Mesenchymal stem cell (in vitro differentiated cells and primary cell): ENCODE measurements around the gene ACO2.

ENCODE experiments used
- DNase-seq: peaks from one replicate; pipeline ENCODE4 v3.0.0-alpha.2; 2013
- H2AFZ ChIP-seq: one replicate; pipeline ENCODE4 v1.6.1; 2013; ENCODE audit warnings: low read depth, mild to moderate bottlenecking, control low read depth, inconsistent platforms, low read length, moderate library complexity
- H2AK5ac ChIP-seq: 2 replicates; pipeline ENCODE4 v1.6.1; 2013; ENCODE audit warnings: low read length, moderate library complexity, mild to moderate bottlenecking, inconsistent platforms; ENCODE audit not compliant: severe bottlenecking
- H2BK120ac ChIP-seq: one replicate; pipeline ENCODE4 v1.6.1; 2013; ENCODE audit warnings: low read depth, mild to moderate bottlenecking, inconsistent platforms, low read length, moderate library complexity
- H2BK12ac ChIP-seq, 2 experiments: one replicate each; pipeline ENCODE4 v1.6.1; 2013; ENCODE audit warnings: inconsistent platforms in 2 of 2, low read length in 2 of 2, mild to moderate bottlenecking in 2 of 2, moderate library complexity in 2 of 2, control low read depth in 1 of 2
- H2BK15ac ChIP-seq: one replicate; pipeline ENCODE4 v1.6.1; 2013; ENCODE audit warnings: mild to moderate bottlenecking, low read depth, inconsistent platforms; ENCODE audit not compliant: poor library complexity, severe bottlenecking
- H2BK5ac ChIP-seq: 2 replicates; pipeline ENCODE4 v1.6.1; 2013; ENCODE audit warnings: low read depth, mild to moderate bottlenecking, low read length, control low read depth, inconsistent platforms; ENCODE audit not compliant: poor library complexity, severe bottlenecking
- H3K14ac ChIP-seq, 2 experiments: one replicate each; pipeline ENCODE4 v1.6.1; 2013; ENCODE audit warnings: inconsistent platforms in 2 of 2, low read length in 2 of 2, control low read depth in 1 of 2, mild to moderate bottlenecking in 1 of 2, moderate library complexity in 1 of 2
- H3K18ac ChIP-seq, 2 experiments: one replicate each; pipeline ENCODE4 v1.6.1; 2013; ENCODE audit warnings: inconsistent platforms in 2 of 2, low read length in 2 of 2, control low read depth in 1 of 2, low read depth in 1 of 2, mild to moderate bottlenecking in 1 of 2
- H3K23ac ChIP-seq, 2 experiments: one replicate each; pipeline ENCODE4 v1.6.1; 2013; ENCODE audit warnings: inconsistent platforms in 2 of 2, low read length in 2 of 2, mild to moderate bottlenecking in 2 of 2, moderate library complexity in 2 of 2, control low read depth in 1 of 2
- H3K27ac ChIP-seq: 2 replicates; pipeline ENCODE4 v1.5.1; 2013; ENCODE audit warnings: mild to moderate bottlenecking, moderate library complexity, low read length, control low read depth, inconsistent platforms; ENCODE audit not compliant: poor library complexity, severe bottlenecking
- H3K27me3 ChIP-seq, 2 experiments: 2 replicates each; pipeline versions ENCODE4 v1.6.1 to v1.7.0; 2013; ENCODE audit warnings: low read length in 2 of 2, mild to moderate bottlenecking in 2 of 2, moderate library complexity in 2 of 2, control low read depth in 1 of 2, inconsistent platforms in 1 of 2; ENCODE audit not compliant: control insufficient read depth in 1 of 2, insufficient read depth in 1 of 2
- H3K36me3 ChIP-seq, 2 experiments: 2 replicates each; pipeline versions ENCODE4 v1.6.1 to v1.7.0; 2013; ENCODE audit warnings: low read length in 2 of 2, control low read depth in 1 of 2, inconsistent platforms in 1 of 2, low read depth in 1 of 2, mild to moderate bottlenecking in 1 of 2; ENCODE audit not compliant: insufficient read depth in 2 of 2, control insufficient read depth in 1 of 2
- H3K4ac ChIP-seq, 2 experiments: one replicate each; pipeline ENCODE4 v1.6.1; 2013; ENCODE audit warnings: inconsistent platforms in 2 of 2, low read length in 2 of 2, mild to moderate bottlenecking in 2 of 2, moderate library complexity in 2 of 2, control low read depth in 1 of 2, low read depth in 1 of 2
- H3K4me1 ChIP-seq: 2 replicates; pipeline ENCODE4 v1.6.1; 2013; ENCODE audit warnings: low read depth, low read length, control low read depth; ENCODE audit not compliant: control insufficient read depth, insufficient read depth
- H3K4me2 ChIP-seq: 2 replicates; pipeline ENCODE4 v1.6.1; 2013; ENCODE audit warnings: low read length, mild to moderate bottlenecking, inconsistent platforms; ENCODE audit not compliant: poor library complexity, severe bottlenecking
- H3K4me3 ChIP-seq, 2 experiments: 2 replicates each; pipeline versions ENCODE4 v1.5.1 to v1.7.0; 2013; ENCODE audit warnings: low read length in 2 of 2, mild to moderate bottlenecking in 2 of 2, control low read depth in 1 of 2, low read depth in 1 of 2; ENCODE audit not compliant: insufficient read depth in 1 of 2
- H3K79me1 ChIP-seq: replicated peaks from 2 replicates; pipeline ENCODE4 v1.6.1; 2013; ENCODE audit warnings: mild to moderate bottlenecking, control low read depth, low read length, inconsistent platforms; ENCODE audit not compliant: poor library complexity, severe bottlenecking
- H3K9ac ChIP-seq: 2 replicates; pipeline ENCODE4 v1.7.0; 2013; ENCODE audit warnings: mild to moderate bottlenecking, low read length, moderate library complexity
- H3K9me3 ChIP-seq: 2 replicates; pipeline ENCODE4 v1.7.0; 2013; ENCODE audit warnings: mild to moderate bottlenecking, low read length; ENCODE audit not compliant: control insufficient read depth
- H4K8ac ChIP-seq: one replicate; pipeline ENCODE4 v1.6.1; 2013; ENCODE audit warnings: inconsistent platforms, mild to moderate bottlenecking, low read length, moderate library complexity
- H4K91ac ChIP-seq: one replicate; pipeline ENCODE4 v1.6.1; 2013; ENCODE audit warnings: mild to moderate bottlenecking, low read length, inconsistent platforms
- WGBS: methylation state at CpG from one replicate; pipeline ENCODE4 v1.1.7; 2013; ENCODE audit warnings: mixed read lengths; 5-methylcytosine and 5-hydroxymethylcytosine counted together

The ACO2 gene

GRCh38 chr22:41480397-41480735 lies 11.4 kb downstream of the ACO2 start:
- no peak for DNase-seq
- H4K91ac ChIP-seq, result no peak overlapping the region
- H3K14ac ChIP-seq, result no peak overlapping the region
- no peak overlapping the region for H3K27ac ChIP-seq
- no peak overlapping the region for H2BK12ac ChIP-seq
- H3K4me3 ChIP-seq, result peak overlapping the region in 1 of 2 experiments; percentile 21
- peak overlapping the region; percentile 74 for H3K9ac ChIP-seq
- no peak overlapping the region for H4K8ac ChIP-seq
- peak overlapping the region in 1 of 2 experiments; percentile 13 for H3K4ac ChIP-seq
- H2BK15ac ChIP-seq, result no peak overlapping the region
- WGBS, result 80% methylated on average over 3 of the region's 7 CpGs
- no peak overlapping the region for H3K18ac ChIP-seq
- H3K23ac ChIP-seq, result no peak overlapping the region
- no peaks in the 10 kb centered on the region for H3K27me3 ChIP-seq
- H3K4me1 ChIP-seq, result peaks cover 22% of the 10 kb centered on the region
- H3K9me3 ChIP-seq, result no peaks in the 10 kb centered on the region
- no peak overlapping the region for H2AK5ac ChIP-seq
- H3K4me2 ChIP-seq, result no peak overlapping the region
- peaks cover 36% of the 10 kb centered on the region for H3K79me1 ChIP-seq
- no peak overlapping the region for H2AFZ ChIP-seq
- H2BK5ac ChIP-seq, result no peak overlapping the region
- no peak overlapping the region for H2BK120ac ChIP-seq
- H3K36me3 ChIP-seq, result peaks cover 0 to 15% of the 10 kb centered on the region in 2 experiments

- Histone ChIP-seq H3K4ac (no peak overlapping the region), H3K27ac (no peak overlapping the region), H4K91ac (peak overlapping the region; percentile 2), H3K23ac (no peak overlapping the region), H3K9me3 (no peaks in the 10 kb centered on the region), H3K4me3 (no peak overlapping the region), H3K18ac (no peak overlapping the region), H2AFZ (no peak overlapping the region), H2AK5ac (no peak overlapping the region), H3K9ac (peak overlapping the region; percentile 74), H2BK120ac (no peak overlapping the region), H4K8ac (peak overlapping the region; percentile 5), H3K79me1 (peaks cover 37% of the 10 kb centered on the region), H3K27me3 (no peaks in the 10 kb centered on the region), H2BK15ac (no peak overlapping the region), H2BK5ac (no peak overlapping the region), H3K14ac (no peak overlapping the region), H3K36me3 (peaks cover 0 to 15% of the 10 kb centered on the region in 2 experiments), H3K4me2 (no peak overlapping the region), H3K4me1 (peaks cover 21% of the 10 kb centered on the region), H2BK12ac (no peak overlapping the region)
- WGBS, result 92% methylated on average over 15 of the region's 15 CpGs
- no peak for DNase-seq
Measured at GRCh38 chr22:41481131-41481830, 12.4 kb downstream of the ACO2 start.

GRCh38 chr22:41481925-41482318 lies 13.0 kb downstream of the ACO2 start:
- H3K27ac ChIP-seq, result no peak overlapping the region
- H3K9ac ChIP-seq, result peak overlapping the region; percentile 59
- peaks cover 37% of the 10 kb centered on the region for H3K79me1 ChIP-seq
- H3K4me1 ChIP-seq, result peaks cover 21% of the 10 kb centered on the region
- no peaks in the 10 kb centered on the region for H3K27me3 ChIP-seq
- H3K36me3 ChIP-seq, result peaks cover 0 to 15% of the 10 kb centered on the region in 2 experiments
- H3K9me3 ChIP-seq, result no peaks in the 10 kb centered on the region
- H2BK5ac ChIP-seq, result no peak overlapping the region
- H2BK120ac ChIP-seq, result no peak overlapping the region
- no peak overlapping the region for H2AFZ ChIP-seq
- H3K4me3 ChIP-seq, result no peak overlapping the region
- no peak overlapping the region for H3K18ac ChIP-seq
- H2BK15ac ChIP-seq, result no peak overlapping the region
- H2BK12ac ChIP-seq, result no peak overlapping the region
- DNase-seq, result no peak
- peak overlapping the region in 1 of 2 experiments; percentile 29 for H3K4ac ChIP-seq
- peak overlapping the region in 1 of 2 experiments; percentile 66 for H3K14ac ChIP-seq
- no peak overlapping the region for H4K91ac ChIP-seq
- WGBS, result 71% methylated on average over 5 of the region's 5 CpGs
- H4K8ac ChIP-seq, result no peak overlapping the region
- no peak overlapping the region for H3K23ac ChIP-seq
- no peak overlapping the region for H2AK5ac ChIP-seq
- H3K4me2 ChIP-seq, result no peak overlapping the region

GRCh38 chr22:41482319-41482935 lies 13.5 kb downstream of the ACO2 start:
- Histone ChIP-seq H3K9me3 (no peaks in the 10 kb centered on the region), H2BK15ac (no peak overlapping the region), H2AK5ac (peak overlapping the region; percentile 2), H3K4me1 (peaks cover 21% of the 10 kb centered on the region), H2BK5ac (no peak overlapping the region), H3K27ac (no peak overlapping the region), H3K79me1 (peaks cover 38% of the 10 kb centered on the region), H3K4me2 (no peak overlapping the region), H3K4me3 (no peak overlapping the region), H3K18ac (no peak overlapping the region), H3K9ac (peak overlapping the region; percentile 59), H3K23ac (no peak overlapping the region), H2AFZ (no peak overlapping the region), H3K27me3 (no peaks in the 10 kb centered on the region), H3K36me3 (peaks cover 0 to 12% of the 10 kb centered on the region in 2 experiments), H3K4ac (peak overlapping the region in 1 of 2 experiments; percentile 46), H3K14ac (no peak overlapping the region), H4K91ac (no peak overlapping the region), H2BK12ac (no peak overlapping the region), H4K8ac (no peak overlapping the region), H2BK120ac (no peak overlapping the region)
- peak; percentile 28 for DNase-seq
- 58% methylated on average over 2 of the region's 2 CpGs for whole genome bisulfite sequencing
